GM19238 (cell line): Measurements from ENCODE around the gene POLE.
A peak's percentile ranks its signal among the peaks of the same experiment; 100 is the strongest.
"Not testable (repeated sequence)": the region's sequence is repeated elsewhere in the genome, so short reads cannot be mapped to it uniquely, and the experiment has no call there.

Source experiments
- DNase-seq: peaks from one replicate; pipeline ENCODE4 v3.0.0; 2011; ENCODE audit warnings: low spot score; ENCODE audit not compliant: insufficient read length

POLE gene

DNA sequence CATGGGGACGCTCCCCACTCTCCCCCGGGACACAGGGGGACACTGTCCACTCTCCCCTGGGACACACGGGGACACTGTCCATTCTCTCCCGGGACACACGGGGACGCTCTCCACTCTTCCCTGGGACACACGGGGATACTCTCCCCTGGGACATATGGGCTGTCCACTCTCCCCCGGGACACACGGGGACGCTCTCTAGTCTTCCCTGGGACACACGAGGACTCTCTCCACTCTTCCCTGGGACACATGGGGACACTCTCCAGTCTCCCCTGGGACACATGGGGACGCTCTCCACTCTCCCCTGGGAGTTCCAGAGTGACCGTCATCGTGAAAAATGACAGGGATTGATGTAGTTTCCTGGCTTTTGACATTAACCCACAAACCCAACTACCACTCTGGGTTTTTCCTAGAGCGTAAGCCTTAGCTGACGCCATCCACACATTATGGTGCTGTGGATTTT is 71.5 kb downstream of the POLE start:
- no peak for DNase-seq

GRCh38 chr12:132614861-132615578 is 72.1 kb downstream of the POLE start:
- peak; percentile 86 for DNase-seq

DNA sequence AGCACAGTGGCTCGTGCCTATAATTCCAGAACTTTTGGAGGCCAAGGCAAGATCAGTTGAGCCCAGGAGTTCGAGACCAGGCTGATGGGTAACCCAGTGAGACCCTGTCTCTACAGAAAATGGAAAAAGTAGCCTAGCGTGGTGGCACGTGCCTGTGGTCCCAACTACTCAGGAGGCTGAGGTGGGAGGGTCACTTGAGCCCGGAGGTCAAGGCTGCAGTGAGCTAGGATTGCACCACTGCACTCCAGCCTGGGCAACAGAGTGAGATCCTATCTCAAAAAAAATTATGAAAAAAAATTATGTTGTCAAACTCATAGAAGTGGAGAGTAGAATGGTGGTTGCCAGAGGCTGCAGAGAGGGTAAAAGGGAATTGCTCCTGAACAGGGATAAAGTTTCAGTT is 73.1 kb downstream of the POLE start:
- no peak for DNase-seq

- DNase-seq, result no peak
Measured at GRCh38 chr12:132611620-132612019, 75.5 kb downstream of the POLE start.

DNA sequence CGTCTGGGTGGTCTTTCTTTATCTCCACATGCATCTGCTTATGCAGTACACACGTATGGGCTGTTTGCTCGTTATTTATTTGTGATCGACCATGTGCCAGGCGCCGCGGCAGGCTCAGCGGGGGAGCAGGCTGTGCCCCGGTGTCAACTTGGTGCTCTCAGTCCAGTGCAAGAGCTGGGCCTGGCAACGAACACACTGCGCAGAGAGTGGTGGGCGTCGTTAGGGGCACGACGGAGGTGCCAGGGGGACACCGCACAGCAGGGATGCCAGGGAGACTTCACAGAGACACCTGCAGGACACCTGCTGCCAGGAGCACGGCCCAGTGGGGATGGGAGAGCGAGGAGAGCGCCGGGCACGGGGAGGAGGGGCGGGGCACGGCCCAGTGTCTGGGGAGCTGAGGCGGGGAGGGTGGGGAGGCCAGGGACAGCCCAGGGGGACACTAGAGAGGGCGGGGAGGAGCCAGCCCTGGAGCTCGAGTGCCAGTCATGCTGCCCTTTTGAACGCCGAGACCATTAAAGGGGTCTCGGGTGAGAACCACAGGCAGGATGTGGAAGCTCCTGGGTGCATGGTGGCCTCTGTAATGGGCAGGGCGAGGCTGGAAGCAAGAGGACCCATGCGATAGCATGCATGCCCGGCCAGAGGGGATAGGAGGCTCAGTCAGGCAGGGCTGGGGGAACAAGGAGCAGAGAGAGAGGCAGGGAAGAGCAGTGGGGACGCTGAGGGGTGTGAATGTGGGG is 76.1 kb downstream of the POLE start:
- DNase-seq, result no peak

DNA sequence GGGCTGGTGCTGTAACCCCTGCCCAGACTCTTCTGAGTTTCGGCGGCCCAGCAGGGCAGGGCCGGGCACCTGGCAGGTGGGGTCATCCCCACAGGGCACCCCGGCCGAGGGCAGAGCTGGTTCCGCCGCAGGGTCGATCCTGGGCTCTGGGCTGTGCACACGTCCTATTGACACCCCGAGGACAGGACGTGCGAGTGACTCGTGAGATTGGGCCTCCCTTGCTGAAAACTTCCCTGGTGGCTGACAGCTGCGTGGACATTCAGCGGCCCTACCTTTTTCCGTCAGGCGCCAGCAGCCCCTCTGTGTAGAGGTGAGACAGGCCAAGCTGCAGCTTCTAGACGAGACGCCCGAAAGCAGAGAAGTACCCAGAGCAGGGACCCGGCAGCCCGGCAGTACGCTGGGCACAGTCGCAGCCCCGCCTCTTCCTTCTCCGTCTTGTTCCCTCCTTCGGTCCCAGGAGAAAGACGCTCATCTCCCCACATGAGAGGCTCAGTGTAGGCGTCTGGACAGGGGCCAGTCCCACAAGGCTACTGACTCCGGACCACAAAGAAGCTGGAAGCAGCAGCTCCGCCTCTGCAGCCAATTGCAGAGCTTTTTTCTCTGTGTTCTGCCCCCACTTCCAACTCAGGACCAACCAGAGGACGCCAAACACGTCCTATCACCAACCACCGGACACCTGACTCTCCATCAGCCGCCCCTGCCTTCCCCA is 76.9 kb downstream of the POLE start, which contains the start of gene LRCOL1:
TSS of gene LRCOL1 (minus strand) at position 532 of the 709 bp plus-strand sequence. CDS start 4,331 bp downstream, outside the sequence.
- DNase-seq, result no peak

GRCh38 chr12:132608231-132609171 is 78.6 kb downstream of the POLE start:
- DNase-seq, result no peak

DNA sequence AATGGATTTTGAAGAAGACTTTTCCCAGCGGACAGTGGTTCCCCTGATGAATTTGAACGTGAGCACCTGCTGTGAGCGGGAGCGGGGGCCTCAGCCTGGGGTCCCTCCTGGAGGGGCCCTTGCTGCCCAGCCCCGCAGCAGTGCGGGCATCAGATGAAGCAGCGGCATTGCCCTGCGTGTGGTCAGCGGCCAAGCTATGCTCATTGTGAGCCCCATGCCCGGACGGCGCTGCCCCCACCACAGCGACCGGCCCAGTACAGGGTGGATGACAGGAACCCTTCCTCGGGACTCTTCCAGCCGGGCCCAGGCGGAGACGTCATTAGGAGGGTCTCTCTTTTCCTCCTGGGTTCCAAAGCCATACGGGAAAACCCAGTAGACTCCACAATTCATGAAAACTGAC is 80.2 kb downstream of the POLE start:
- DNase-seq, result no peak

DNA sequence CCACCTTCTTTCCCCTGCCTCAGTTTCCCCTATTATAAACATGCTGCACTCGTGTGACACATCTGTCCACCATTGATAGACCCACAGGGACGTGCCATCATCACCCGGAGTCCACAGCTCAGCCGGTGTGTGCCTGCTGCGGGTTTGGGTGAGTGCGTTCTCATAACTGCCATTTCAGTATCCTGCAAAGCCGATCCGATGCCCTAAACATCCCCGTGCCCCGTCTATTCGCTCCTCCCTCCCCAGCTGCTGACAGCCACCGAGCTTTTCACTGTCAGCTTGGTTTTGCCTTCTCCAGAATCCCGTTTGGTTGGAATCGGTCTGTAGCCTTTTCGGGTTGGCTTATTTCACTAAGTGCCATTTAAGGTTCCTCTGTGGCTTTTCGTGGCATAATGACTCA is 80.7 kb downstream of the POLE start:
- DNase-seq, result no peak

DNA sequence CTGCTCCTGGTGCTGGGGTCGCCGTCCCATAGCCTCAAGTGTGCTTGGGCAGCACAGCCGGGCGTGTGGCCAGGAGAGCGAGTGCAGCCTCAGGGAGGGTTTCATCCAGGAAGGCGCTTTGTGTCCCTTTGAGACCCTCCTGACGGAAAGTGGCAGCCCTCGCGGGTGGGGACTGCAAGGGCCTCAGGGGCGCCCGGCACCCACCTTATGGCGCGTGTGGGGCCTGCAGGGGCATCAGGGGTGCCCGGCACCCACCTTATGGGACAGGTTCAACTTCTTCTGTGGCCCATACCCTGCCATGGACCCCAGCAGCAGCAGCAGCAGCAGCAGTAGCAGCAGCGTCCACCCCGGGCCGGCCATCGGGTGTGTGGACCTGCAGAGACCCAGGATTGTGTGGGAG is 81.2 kb downstream of the POLE start:
- no peak for DNase-seq

DNA sequence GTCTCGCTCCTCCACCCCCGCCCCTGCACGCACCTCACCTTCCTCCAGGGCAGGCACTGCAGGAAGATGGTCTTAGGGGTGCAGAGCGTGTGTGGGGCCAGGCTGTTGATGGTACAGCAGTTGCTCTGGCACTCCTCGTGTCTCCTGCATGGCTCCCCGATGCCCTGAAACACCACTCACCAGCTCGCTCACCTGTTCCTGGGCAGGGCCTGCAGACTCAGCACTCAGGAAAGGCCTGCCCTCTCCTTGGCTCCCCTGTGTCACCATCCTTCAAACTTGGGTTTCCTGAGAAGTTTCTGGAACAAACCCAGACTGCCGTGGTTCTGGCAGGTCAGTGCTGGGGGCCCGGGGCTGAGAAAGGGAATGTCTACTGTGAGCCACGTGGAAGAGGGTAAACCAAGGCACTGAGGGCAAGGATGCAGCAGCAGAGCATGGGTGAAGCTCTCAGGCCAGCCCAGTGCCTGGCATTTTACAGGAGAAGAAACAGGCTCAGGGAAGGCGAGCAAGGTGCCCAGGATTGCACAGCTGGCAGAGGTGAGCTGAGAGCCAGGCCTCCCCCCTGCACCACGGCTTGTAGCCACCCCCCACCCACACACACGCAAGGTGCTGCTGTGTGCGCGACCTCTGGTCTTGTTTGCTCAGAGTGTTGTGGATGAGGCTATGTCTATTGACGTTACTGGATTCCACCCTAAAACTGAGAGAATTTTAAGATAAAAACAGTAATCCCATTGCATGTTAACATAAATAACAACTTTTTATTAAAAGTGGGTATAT is 82.3 kb downstream of the POLE start:
- DNase-seq, result no peak

DNA sequence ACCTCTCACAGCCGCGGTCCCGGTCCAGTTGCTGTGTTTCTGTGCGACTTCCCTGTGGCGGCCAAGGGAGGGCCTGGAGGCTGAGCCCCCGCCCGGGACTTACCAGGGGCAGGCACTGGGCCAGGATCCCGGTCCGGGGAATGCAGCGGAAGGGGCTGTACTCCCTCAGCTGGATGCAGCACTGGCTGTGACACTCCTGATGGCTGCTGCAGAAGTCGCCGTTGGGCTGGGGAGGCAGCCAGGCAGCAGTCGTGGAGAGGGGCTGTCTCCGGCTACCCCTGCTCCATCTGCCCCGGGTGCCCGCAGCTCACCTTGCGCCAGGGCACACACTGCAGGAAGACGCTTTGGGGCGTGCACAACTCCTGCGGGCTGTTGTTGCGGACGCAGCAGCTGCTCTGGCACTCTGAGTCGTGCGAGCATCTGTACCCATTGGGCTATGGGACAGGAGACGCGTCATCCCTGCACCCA is 83.0 kb downstream of the POLE start:
- DNase-seq, result no peak

DNA sequence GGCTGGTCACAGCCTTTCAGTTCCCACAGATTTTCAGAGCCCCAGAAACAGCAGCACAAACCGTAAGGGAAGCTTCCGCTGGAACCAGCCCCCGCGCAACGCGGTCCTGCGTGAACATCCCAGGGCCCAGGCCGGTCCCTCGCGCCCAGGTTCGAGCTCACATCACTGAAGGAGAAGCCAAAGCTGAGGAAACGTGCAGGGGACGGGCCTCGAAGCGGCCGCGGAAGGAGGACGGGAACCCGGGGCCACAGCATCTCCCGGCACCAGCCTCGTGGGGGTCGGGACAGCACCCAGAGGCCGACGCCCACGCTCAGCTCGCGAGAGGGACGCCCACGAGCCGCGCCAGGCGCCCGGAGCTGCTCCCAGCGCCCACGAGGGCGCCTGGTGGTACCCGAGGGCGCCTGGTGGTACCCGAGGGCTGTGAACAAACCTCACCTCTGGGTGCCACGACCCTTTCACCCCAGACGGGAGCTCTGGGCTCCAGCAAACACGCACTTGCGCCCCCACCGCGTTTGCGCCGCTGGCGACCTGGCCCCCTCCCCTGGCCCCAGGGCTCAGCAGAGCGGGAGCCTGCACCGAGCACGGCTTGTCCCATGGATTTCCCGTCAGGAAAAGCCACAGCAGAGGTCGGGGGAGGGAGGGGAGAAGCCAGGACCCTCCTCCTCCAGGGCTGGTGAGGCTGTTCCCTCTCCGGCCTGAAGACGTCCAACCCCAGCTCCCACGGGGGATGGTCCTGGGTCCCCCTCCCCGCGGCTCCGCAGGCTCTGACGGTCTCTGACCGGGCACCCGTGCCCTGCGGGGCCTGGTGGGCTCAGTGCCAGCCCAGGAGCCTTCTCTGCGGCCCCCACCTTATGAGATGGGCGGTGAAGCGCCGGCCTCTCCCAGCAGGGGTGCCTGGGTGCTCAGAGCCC is 83.6 kb downstream of the POLE start:
- no peak for DNase-seq

DNA sequence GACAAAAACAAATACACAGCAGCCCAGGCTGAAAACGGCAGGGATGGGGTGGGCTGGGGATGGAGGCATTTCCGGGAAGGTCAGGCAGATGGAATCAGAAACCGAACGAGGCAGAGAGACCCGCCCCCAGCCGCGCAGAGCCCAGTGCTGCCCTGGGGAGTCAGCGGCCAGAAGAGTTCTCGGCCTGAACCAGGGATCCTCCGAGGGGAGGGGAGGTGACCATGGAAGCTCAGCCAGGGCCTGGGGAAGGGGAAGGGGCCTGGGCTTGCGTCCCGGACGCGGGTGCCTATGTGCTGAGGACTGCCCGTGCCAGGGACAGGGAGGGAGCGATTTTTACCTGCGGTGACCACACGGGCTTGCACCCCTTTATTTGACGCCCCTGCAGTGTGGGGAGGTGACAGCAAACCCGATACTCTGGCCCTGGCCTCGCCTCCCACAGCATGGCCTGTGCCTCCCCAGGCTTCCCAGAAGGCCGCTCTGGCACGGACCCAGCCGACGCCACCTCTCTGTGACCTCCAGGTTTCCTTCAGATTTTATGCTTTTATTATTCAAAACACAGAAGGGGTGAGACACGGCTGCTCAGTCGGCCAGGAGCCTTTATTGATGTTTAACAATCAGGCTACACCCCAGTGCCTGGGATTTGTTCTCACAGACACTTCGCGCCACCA is 84.4 kb downstream of the POLE start:
- no peak for DNase-seq

DNA sequence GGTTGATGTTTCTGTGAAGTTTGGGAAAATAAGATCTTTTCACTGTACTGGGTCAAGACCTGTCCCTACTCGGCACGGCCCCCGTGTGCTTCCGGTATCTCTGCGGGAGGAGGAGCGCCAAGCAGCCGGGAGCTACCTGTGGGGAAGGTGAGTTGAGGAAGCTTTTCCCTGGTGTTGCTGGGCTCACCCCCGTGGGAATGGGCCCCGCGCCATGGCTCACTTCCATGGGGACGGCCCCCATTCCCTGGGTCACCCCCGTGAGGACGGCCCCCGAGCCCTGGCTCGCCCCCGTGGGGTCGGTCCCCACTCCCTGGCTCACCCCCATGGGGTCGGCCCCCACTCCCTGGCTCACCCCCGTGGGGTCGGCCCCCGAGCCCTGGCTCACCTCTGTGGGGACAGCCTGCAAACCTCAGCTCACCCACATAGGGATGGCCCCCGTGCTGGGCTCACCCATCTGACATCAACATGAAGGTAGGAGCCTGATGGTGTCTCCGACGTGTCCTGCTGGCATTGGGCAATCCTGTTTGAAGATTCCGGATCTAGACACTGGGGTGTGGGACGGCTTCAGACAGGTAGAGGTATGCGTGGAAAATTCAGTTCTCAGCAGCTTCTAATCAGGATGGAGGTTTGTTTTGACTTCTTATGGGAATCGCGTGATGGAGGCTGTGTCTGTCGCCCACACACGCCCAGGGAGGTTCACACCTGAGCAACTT is 85.8 kb downstream of the POLE start:
- no peak for DNase-seq

GRCh38 chr12:132600048-132601032 is 86.8 kb downstream of the POLE start:
- no peak for DNase-seq

GRCh38 chr12:132599502-132599901 is 87.6 kb downstream of the POLE start:
- not testable (repeated sequence) for DNase-seq
